ENCODE data around the gene EFCAB6. TPM values are rescaled to one million over a fixed set of nuclear protein-coding genes. Genes with fewer than 3 reads are reported as not detected.

Gene EFCAB6
- total and polyA plus RNA-seq, 10 of the 15 experiments (the other 5 are each of a cell fraction or from before 2014, with no cell fraction given) = 0.05 to 0.42 (median 0.19) TPM

- Histone ChIP-seq H3K36me3 (ENCODE audit: control insufficient read depth in 2 of 2, insufficient read depth in 2 of 2, low read length in 1 of 2) (no peaks in the 10 kb centered on the region), H3K27ac (ENCODE audit: control insufficient read depth, insufficient read depth) (no peak overlapping the region), H3K27me3 (replicated peaks in 1 of 2; ENCODE audit: control insufficient read depth in 2 of 2, insufficient read depth in 2 of 2, low read length in 1 of 2) (no peaks in the 10 kb centered on the region; a peak in 1 of 4 replicates), H3K79me2 (ENCODE audit: control insufficient read depth, insufficient read depth, low read length) (no peaks in the 10 kb centered on the region), H3K4me3 (no peak overlapping the region), H3K9ac (ENCODE audit: control insufficient read depth, insufficient read depth, low read length) (no peak overlapping the region), H2AFZ (ENCODE audit: control insufficient read depth, low read depth, low read length) (no peak overlapping the region), H3K9me3 (replicated peaks; ENCODE audit: control insufficient read depth, insufficient read depth, low read length) (no peaks in the 10 kb centered on the region), H3K4me1 (ENCODE audit: control insufficient read depth, insufficient read depth, low read length) (no peaks in the 10 kb centered on the region), H4K20me1 (ENCODE audit: control insufficient read depth, insufficient read depth) (no peaks in the 10 kb centered on the region), H3K4me2 (ENCODE audit: control insufficient read depth, insufficient read depth) (no peak overlapping the region)
- intact Hi-C loops (cut with micrococcal nuclease; ENCODE audit: unreplicated experiment) = no loop called here
- DNase-seq (ENCODE audit: low read depth, low spot score) = no peak
- ChIA-PET POLR2A (no interaction called here), RAD21 (ENCODE audit: unreplicated experiment) (no interaction called here), CTCF (no interaction called here), SMC1A (ENCODE audit: uncharacterized antibody, unreplicated experiment) (no interaction called here)
- no peak for ATAC-seq
- 19% methylated on average over 6 of the region's 6 CpGs for WGBS (ENCODE audit: insufficient coverage, insufficient replicate concordance, low lambda C conversion rate, missing lambda C conversion rate)
- TF ChIP-seq ZNF687 (IDR thresholded peaks at IDR 0.05) = no peak
- TF ChIP-seq PML (IDR thresholded peaks at IDR 0.05; ENCODE audit: low read length) = no peak
- no TSS peak for BruUV-seq (replicated peaks)
- no peak for FAIRE-seq
- in situ Hi-C loops (cut with MboI) = no loop called here
These were observed 277.2 kb downstream of the EFCAB6 start for GRCh38 chr22:43534916-43535315.

GRCh38 chr22:43533656-43534428, 278.3 kb downstream of the EFCAB6 start:
- ATAC-seq (no peak), DNase-seq (ENCODE audit: low read depth, low spot score) (no peak), FAIRE-seq (no peak)
- H3K27ac ChIP-seq (ENCODE audit: control insufficient read depth, insufficient read depth) = no peak overlapping the region
- in situ Hi-C loops (cut with MboI) (no loop called here), intact Hi-C loops (cut with micrococcal nuclease; ENCODE audit: unreplicated experiment) (no loop called here)
- 50% methylated on average over 10 of the region's 10 CpGs for WGBS (ENCODE audit: insufficient coverage, insufficient replicate concordance, low lambda C conversion rate, missing lambda C conversion rate)
- no peaks in the 10 kb centered on the region; a peak in 1 of 4 replicates for H3K27me3 ChIP-seq (replicated peaks in 1 of 2; ENCODE audit: control insufficient read depth in 2 of 2, insufficient read depth in 2 of 2, low read length in 1 of 2)
- no peak overlapping the region for H2AFZ ChIP-seq (ENCODE audit: control insufficient read depth, low read depth, low read length)
- ChIA-PET POLR2A (no interaction called here), SMC1A (ENCODE audit: uncharacterized antibody, unreplicated experiment) (no interaction called here), CTCF (no interaction called here), RAD21 (ENCODE audit: unreplicated experiment) (no interaction called here)
- no TSS peak for BruUV-seq (replicated peaks)
- no peaks in the 10 kb centered on the region for H3K9me3 ChIP-seq (replicated peaks; ENCODE audit: control insufficient read depth, insufficient read depth, low read length)
- no peaks in the 10 kb centered on the region for H3K4me1 ChIP-seq (ENCODE audit: control insufficient read depth, insufficient read depth, low read length)
- H3K79me2 ChIP-seq (ENCODE audit: control insufficient read depth, insufficient read depth, low read length) = no peaks in the 10 kb centered on the region
- no peaks in the 10 kb centered on the region for H3K36me3 ChIP-seq (ENCODE audit: control insufficient read depth in 2 of 2, insufficient read depth in 2 of 2, low read length in 1 of 2)
- H3K4me2 ChIP-seq (ENCODE audit: control insufficient read depth, insufficient read depth) = no peak overlapping the region
- H3K9ac ChIP-seq (ENCODE audit: control insufficient read depth, insufficient read depth, low read length) = no peak overlapping the region
- no peaks in the 10 kb centered on the region for H4K20me1 ChIP-seq (ENCODE audit: control insufficient read depth, insufficient read depth)
- H3K4me3 ChIP-seq = no peak overlapping the region
- TF ChIP-seq SREBF2 (IDR thresholded peaks at IDR 0.05; ENCODE audit: low read length) (no peak), JUNB (IDR thresholded peaks at IDR 0.05) (no peak), CEBPZ (IDR thresholded peaks at IDR 0.05; ENCODE audit: low read depth, low read length) (no peak), SRF (IDR thresholded peaks at IDR 0.05; ENCODE audit: low read depth in 2 of 2, low read length in 2 of 2) (no peak)

Measured in GM12878 (cell line).